Adrenal gland (tissue), 5 donors: Measurements from ENCODE around the gene KCNC2.

Source experiments
- POLR2A ChIP-seq, 2 donors: fragments of 450-650 bp; IDR thresholded peaks; one replicate each; pipeline ENCODE4 v1.6.1; 2017; ENCODE audit warnings: antibody characterized with exemption in 2 of 2, mild to moderate bottlenecking in 2 of 2, moderate library complexity in 1 of 2
- TF ChIP-seq, protein P1 (sequence below), 6 experiments: fragments of 450-650 bp in 4 of 6; fragments of 200-600 bp in 2 of 6; sonication (generic) in 1 of 6; IDR thresholded peaks; 1 replicate in 5 of 6; 2 replicates in 1 of 6; pipeline versions ENCODE4 v1.5.1 to v1.8.0; 2016 to 2021; ENCODE audit warnings: antibody characterized with exemption in 6 of 6, mild to moderate bottlenecking in 2 of 6, moderate library complexity in 1 of 6
- donor health status: DM: no; HTN: no; CAD: no.

DNA sequence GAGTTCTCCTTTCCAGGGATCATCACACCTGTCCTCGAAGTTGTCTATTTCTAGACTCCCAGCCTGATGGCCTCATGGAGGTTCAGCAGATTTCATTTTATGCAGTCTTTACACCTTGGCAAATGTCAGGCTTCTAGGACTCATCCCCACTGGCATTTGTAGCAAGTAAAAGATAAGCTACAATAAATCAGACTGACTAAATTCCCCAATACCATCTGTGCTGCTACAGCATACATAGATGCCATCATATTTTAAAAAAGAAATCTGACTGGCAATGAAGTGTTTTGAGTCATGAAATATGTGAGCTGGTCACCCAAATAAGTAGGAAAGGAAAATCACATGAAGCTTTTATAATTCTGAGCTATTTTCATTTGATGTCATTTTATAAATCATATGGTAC, 55.3 kb downstream of the KCNC2 start:
- TF ChIP-seq, protein P1, sequence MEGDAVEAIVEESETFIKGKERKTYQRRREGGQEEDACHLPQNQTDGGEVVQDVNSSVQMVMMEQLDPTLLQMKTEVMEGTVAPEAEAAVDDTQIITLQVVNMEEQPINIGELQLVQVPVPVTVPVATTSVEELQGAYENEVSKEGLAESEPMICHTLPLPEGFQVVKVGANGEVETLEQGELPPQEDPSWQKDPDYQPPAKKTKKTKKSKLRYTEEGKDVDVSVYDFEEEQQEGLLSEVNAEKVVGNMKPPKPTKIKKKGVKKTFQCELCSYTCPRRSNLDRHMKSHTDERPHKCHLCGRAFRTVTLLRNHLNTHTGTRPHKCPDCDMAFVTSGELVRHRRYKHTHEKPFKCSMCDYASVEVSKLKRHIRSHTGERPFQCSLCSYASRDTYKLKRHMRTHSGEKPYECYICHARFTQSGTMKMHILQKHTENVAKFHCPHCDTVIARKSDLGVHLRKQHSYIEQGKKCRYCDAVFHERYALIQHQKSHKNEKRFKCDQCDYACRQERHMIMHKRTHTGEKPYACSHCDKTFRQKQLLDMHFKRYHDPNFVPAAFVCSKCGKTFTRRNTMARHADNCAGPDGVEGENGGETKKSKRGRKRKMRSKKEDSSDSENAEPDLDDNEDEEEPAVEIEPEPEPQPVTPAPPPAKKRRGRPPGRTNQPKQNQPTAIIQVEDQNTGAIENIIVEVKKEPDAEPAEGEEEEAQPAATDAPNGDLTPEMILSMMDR (IDR thresholded peaks at IDR 0.05) = no peak
- TF ChIP-seq POLR2A (IDR thresholded peaks at IDR 0.05) = no peak
